Transverse colon (tissue), 4 donors: ENCODE data around the gene TRIM33.

Source experiments
- EP300 ChIP-seq: sonication (generic); formaldehyde crosslinking; IDR thresholded peaks from one replicate; pipeline ENCODE4 v1.6.1; 2017; ENCODE audit warnings: antibody characterized with exemption, low read depth
- POLR2A ChIP-seq: fragments of 450-650 bp; IDR thresholded peaks from one replicate; pipeline ENCODE4 v1.6.1; 2016; ENCODE audit warnings: antibody characterized with exemption, mild to moderate bottlenecking, moderate library complexity
- POLR2AphosphoS5 ChIP-seq, 3 donors: sonication (generic); formaldehyde crosslinking; IDR thresholded peaks; one replicate each; pipeline ENCODE4 v1.6.1; 2016; ENCODE audit warnings: antibody characterized with exemption in 3 of 3
- TF ChIP-seq, protein P1 (sequence below), 5 experiments: fragments of 200-600 bp in 3 of 5; fragments of 450-650 bp in 2 of 5; sonication (generic) in 3 of 5; IDR thresholded peaks; 1 replicate in 2 of 5; 2 replicates in 3 of 5; pipeline ENCODE4 v1.5.1; 2016 to 2017; ENCODE audit warnings: antibody characterized with exemption in 5 of 5, inconsistent platforms in 3 of 5, mild to moderate bottlenecking in 2 of 5, moderate library complexity in 1 of 5

DNA sequence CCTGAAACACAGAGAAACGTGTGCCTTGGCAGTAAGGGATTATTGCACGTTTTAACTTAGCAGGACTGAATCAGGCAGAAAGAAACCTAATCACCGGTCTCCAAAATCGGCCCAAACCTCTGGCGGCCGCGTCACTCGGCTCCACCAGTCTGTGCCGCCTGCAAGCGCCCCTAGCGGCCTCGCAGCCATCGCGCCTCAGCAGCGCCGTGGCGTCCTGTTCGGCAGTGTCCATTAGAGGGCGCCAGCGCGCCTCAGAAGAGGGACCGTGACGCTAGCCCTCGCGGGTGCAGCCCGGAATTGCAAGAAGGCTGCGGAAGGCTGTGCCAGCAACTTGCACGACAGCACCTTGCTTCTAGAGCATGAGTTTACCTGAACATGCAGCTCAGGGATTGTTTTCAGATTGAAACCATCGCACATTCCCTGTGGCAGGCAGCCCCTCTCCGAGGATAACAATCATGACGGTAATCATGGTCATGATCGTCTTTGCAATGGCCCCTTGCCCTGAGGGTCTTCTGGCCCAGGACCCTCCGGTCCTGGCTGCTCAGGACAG, 164.4 kb downstream of the TRIM33 start:
- TF ChIP-seq, protein P1, sequence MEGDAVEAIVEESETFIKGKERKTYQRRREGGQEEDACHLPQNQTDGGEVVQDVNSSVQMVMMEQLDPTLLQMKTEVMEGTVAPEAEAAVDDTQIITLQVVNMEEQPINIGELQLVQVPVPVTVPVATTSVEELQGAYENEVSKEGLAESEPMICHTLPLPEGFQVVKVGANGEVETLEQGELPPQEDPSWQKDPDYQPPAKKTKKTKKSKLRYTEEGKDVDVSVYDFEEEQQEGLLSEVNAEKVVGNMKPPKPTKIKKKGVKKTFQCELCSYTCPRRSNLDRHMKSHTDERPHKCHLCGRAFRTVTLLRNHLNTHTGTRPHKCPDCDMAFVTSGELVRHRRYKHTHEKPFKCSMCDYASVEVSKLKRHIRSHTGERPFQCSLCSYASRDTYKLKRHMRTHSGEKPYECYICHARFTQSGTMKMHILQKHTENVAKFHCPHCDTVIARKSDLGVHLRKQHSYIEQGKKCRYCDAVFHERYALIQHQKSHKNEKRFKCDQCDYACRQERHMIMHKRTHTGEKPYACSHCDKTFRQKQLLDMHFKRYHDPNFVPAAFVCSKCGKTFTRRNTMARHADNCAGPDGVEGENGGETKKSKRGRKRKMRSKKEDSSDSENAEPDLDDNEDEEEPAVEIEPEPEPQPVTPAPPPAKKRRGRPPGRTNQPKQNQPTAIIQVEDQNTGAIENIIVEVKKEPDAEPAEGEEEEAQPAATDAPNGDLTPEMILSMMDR (IDR thresholded peaks at IDR 0.05): peak; percentile 100
- TF ChIP-seq POLR2AphosphoS5 (IDR thresholded peaks at IDR 0.05) (peak in 1 of 3 donors; percentile 57), POLR2A (no peak), EP300 (no peak)
